ENCODE results near the gene TNIK. TPM values are rescaled to one million over a fixed set of nuclear protein-coding genes. Genes with fewer than 3 reads are reported as not detected.

Gene TNIK
- total and polyA plus RNA-seq, 3 donors from 2014 or later, result 39.3 to 99.6 (median 83.5) TPM

GRCh38 chr3:171250444-171250843, 209.8 kb downstream of the TNIK start:
- WGBS, 2 donors, result 83 to 87% methylated on average over 2 of the region's 2 CpGs

GRCh38 chr3:171249245-171249644, 211.0 kb downstream of the TNIK start:
- TF ChIP-seq, protein P1, sequence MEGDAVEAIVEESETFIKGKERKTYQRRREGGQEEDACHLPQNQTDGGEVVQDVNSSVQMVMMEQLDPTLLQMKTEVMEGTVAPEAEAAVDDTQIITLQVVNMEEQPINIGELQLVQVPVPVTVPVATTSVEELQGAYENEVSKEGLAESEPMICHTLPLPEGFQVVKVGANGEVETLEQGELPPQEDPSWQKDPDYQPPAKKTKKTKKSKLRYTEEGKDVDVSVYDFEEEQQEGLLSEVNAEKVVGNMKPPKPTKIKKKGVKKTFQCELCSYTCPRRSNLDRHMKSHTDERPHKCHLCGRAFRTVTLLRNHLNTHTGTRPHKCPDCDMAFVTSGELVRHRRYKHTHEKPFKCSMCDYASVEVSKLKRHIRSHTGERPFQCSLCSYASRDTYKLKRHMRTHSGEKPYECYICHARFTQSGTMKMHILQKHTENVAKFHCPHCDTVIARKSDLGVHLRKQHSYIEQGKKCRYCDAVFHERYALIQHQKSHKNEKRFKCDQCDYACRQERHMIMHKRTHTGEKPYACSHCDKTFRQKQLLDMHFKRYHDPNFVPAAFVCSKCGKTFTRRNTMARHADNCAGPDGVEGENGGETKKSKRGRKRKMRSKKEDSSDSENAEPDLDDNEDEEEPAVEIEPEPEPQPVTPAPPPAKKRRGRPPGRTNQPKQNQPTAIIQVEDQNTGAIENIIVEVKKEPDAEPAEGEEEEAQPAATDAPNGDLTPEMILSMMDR (IDR thresholded peaks at IDR 0.05), result no peak
- no peak for TF ChIP-seq POLR2A (IDR thresholded peaks at IDR 0.05)
- intact Hi-C loops (cut with DNase I; ENCODE audit: low total_unique reads), result no loop called here
- no peak overlapping the region for H3K27ac ChIP-seq
- H3K4me1 ChIP-seq, result no peaks in the 10 kb centered on the region
- no peaks in the 10 kb centered on the region for H3K9me3 ChIP-seq
- DNase-seq, result no peak
- H3K4me3 ChIP-seq, result no peak overlapping the region
- no peaks in the 10 kb centered on the region for H3K27me3 ChIP-seq
- no peaks in the 10 kb centered on the region for H3K36me3 ChIP-seq (ENCODE audit: low read depth, missing control alignments)

More at GRCh38 chr3:171250444-171250843, 209.8 kb downstream of the TNIK start:
- H3K4me3 ChIP-seq, result no peak overlapping the region
- intact Hi-C loops (cut with DNase I; ENCODE audit: low total_unique reads), result no loop called here
- H3K9me3 ChIP-seq, result no peaks in the 10 kb centered on the region
- no peak for DNase-seq
- no peaks in the 10 kb centered on the region for H3K36me3 ChIP-seq (ENCODE audit: low read depth, missing control alignments)
- no peaks in the 10 kb centered on the region for H3K4me1 ChIP-seq
- H3K27me3 ChIP-seq, result no peaks in the 10 kb centered on the region
- TF ChIP-seq POLR2A (IDR thresholded peaks at IDR 0.05), result no peak
- no peak overlapping the region for H3K27ac ChIP-seq

GRCh38 chr3:171248426-171249111, 211.6 kb downstream of the TNIK start:
- Histone ChIP-seq H3K4me3 (no peak overlapping the region), H3K27ac (no peak overlapping the region), H3K4me1 (no peaks in the 10 kb centered on the region), H3K27me3 (no peaks in the 10 kb centered on the region), H3K9me3 (no peaks in the 10 kb centered on the region), H3K36me3 (ENCODE audit: low read depth, missing control alignments) (no peaks in the 10 kb centered on the region)
- 53 to 71% methylated on average over 4 of the region's 4 CpGs for WGBS, 2 donors
- TF ChIP-seq, protein P1 (IDR thresholded peaks at IDR 0.05), result no peak
- TF ChIP-seq POLR2A (IDR thresholded peaks at IDR 0.05), result no peak
- no peak for DNase-seq
- intact Hi-C loops (cut with DNase I; ENCODE audit: low total_unique reads), result no loop called here

DNA sequence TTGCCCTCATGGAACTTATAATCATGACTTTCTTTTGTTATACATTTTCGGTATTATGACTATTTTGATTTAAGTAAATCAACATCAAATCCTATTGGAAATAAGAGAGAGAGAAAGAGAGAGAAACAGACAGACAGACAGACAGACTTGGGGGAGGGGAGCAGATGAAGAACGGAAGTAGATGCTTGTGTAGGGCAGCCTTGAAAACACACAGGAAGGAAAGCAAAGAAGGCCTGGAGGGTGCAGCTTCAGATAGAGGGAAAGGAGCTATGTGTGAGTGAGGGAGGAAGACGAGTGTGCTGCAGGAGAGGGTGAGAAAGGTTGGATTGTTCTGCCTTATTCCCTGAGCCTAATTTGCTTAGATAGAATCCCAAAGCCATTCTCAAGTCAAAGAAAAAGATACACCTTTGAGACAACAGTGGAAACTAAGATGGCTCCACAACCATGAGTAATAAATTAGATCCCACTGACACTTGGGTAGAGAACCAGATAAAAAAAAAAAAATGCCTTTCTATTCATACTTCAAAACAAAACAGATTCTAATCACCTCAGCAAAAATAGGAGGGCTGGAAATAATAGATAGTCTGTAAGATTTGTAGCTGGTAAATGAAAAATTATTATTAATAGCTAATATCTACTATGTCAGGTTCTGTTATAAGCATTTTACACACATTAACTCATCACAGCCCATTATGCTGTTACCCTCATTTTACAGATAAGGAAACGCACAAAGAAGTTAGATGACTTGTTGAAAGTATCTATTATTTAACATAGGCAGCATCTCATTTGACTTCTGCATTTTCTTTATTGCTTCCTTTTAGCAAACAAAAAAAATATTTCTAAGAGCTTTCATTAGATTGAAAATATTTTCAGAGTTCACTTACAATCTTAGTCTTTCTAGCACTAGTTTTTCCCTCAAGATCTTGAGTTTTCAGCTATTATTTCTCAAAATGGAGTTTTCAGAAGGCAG, 214.1 kb downstream of the TNIK start:
- WGBS, 2 donors, result 74 to 85% methylated on average over 4 of the region's 4 CpGs
- H3K9me3 ChIP-seq, result no peaks in the 10 kb centered on the region
- no peak for TF ChIP-seq POLR2A (IDR thresholded peaks at IDR 0.05)
- TF ChIP-seq, protein P1 (IDR thresholded peaks at IDR 0.05), result no peak

DNA sequence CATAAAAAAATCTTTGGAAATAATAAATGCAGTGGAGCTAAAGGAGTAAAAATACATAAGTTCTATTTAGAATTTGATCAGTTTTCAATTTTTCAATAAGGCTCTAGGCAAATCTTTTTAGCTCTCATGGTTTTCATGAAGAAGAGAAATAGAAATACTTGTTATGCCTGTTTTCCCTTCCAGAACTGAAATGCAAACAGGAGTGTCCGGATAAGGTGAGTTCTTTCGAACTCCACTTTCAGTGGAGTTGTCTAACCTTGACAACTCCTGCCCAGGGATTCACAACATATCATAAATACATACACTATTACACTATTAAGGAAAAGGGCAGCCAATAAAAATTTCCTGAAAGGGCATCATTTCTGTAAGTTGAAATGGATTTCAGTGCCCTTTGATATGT, 217.3 kb downstream of the TNIK start:
- WGBS, 2 donors, result 76 to 87% methylated on average over 2 of the region's 2 CpGs
- DNase-seq, result no peak
- no peak overlapping the region for H3K4me3 ChIP-seq
- TF ChIP-seq, protein P1 (IDR thresholded peaks at IDR 0.05), result no peak
- TF ChIP-seq POLR2A (IDR thresholded peaks at IDR 0.05), result no peak
- no peak overlapping the region for H3K27ac ChIP-seq
- no peaks in the 10 kb centered on the region for H3K36me3 ChIP-seq (ENCODE audit: low read depth, missing control alignments)
- no peaks in the 10 kb centered on the region for H3K9me3 ChIP-seq
- H3K4me1 ChIP-seq, result no peaks in the 10 kb centered on the region
- intact Hi-C loops (cut with DNase I; ENCODE audit: low total_unique reads), result no loop called here
- no peaks in the 10 kb centered on the region for H3K27me3 ChIP-seq

More for the DNA sequence above, 214.1 kb downstream of the TNIK start:
- no peaks in the 10 kb centered on the region for H3K27me3 ChIP-seq
- intact Hi-C loops (cut with DNase I; ENCODE audit: low total_unique reads), result no loop called here
- no peaks in the 10 kb centered on the region for H3K36me3 ChIP-seq (ENCODE audit: low read depth, missing control alignments)
- H3K4me3 ChIP-seq, result no peak overlapping the region
- no peak overlapping the region for H3K27ac ChIP-seq
- H3K4me1 ChIP-seq, result no peaks in the 10 kb centered on the region
- no peak for DNase-seq
